DND-41 (cell line): Measurements from ENCODE around the gene GNAI2.

ENCODE experiments used
- CTCF ChIP-seq: IDR thresholded peaks from 2 replicates; pipeline ENCODE4 v1.5.1; 2012; ENCODE audit warnings: borderline replicate concordance, low read length, moderate library complexity, mild to moderate bottlenecking; ENCODE audit not compliant: poor library complexity, severe bottlenecking; ENCODE audit errors: extremely low read depth
- EZH2 ChIP-seq: IDR thresholded peaks from 3 replicates; pipeline ENCODE4 v1.6.1; 2012; ENCODE audit warnings: borderline replicate concordance, low read depth, mild to moderate bottlenecking, moderate library complexity, low read length, inconsistent platforms; ENCODE audit not compliant: severe bottlenecking

GRCh38 chr3:50294492-50295403 lies 58.7 kb downstream of the GNAI2 start:
- TF ChIP-seq CTCF (no peak), EZH2 (no peak)
